ENCODE measurements around the gene SH3PXD2A. TPM values are rescaled to one million over a fixed set of nuclear protein-coding genes. Genes with fewer than 3 reads are reported as not detected.

The SH3PXD2A gene
- total RNA-seq, 2 experiments from 2014 or later = 7.8 to 8.5 TPM

GRCh38 chr10:103800789-103801540, 54.4 kb downstream of the SH3PXD2A start:
- peak; percentile 55 for DNase-seq
- no peaks in the 10 kb centered on the region for H3K36me3 Mint-ChIP-seq (ENCODE audit: low read depth)
- intact Hi-C loops (cut with micrococcal nuclease) = no loop called here
- no peak overlapping the region for H3K27ac Mint-ChIP-seq
- H3K27me3 Mint-ChIP-seq (ENCODE audit: low read depth) = no peaks in the 10 kb centered on the region
- CTCF ChIA-PET = interaction anchor here (1.0 kb wide), 1 partner anchor 28 kb away, joined by 3 read pairs; no protein-coding TSS in a partner anchor
- H3K9me3 Mint-ChIP-seq = no peaks in the 10 kb centered on the region
- no peak overlapping the region for H3K4me3 Mint-ChIP-seq
- H3K4me1 Mint-ChIP-seq (ENCODE audit: low read depth) = peaks cover 20% of the 10 kb centered on the region

DNA sequence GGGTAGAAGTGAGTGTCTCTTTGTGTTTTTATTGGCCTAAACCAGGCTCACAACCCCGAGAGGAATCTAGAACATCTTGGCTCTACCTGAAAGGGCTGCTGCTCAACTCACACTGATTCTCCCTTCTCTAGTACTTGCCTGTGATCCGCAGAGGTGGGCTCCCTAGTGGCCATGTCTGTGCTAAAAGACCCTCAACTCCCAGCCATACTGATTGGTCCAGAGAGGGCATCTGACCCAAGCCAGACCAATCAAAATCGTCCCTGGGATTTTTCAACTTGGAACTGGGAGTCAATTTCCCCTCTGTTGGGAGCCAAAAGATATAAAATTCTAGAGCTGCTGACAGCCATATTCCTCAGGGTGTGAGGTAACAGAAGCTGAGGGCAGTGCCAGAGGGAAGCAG, 55.3 kb downstream of the SH3PXD2A start:
- Mint-ChIP-seq H3K27me3 (ENCODE audit: low read depth) (no peaks in the 10 kb centered on the region), H3K4me1 (ENCODE audit: low read depth) (peaks cover 20% of the 10 kb centered on the region), H3K9me3 (no peaks in the 10 kb centered on the region), H3K4me3 (no peak overlapping the region), H3K36me3 (ENCODE audit: low read depth) (no peaks in the 10 kb centered on the region), H3K27ac (no peak overlapping the region)
- CTCF ChIA-PET = no interaction called here
- DNase-seq = no peak
- intact Hi-C loops (cut with micrococcal nuclease) = no loop called here

DNA sequence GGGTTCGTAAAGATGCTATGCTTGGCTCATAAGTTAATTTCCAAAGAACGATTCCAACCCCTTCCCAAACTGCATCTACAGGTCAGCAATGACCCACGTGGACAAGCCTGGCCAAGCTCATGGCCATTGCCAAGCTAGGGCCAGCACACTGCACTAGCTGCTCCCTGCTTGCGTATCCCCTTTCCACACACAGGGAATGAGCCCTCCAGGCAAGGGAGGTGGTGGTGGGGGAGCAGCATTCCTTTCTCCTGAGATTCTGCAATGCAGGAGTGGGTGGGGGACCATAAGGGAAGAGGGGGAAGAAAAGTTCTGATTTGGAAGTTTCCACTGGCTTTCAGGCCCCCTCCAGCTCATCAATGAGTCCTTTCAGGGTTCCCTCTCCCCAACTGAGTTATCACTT, 56.0 kb downstream of the SH3PXD2A start:
- CTCF ChIA-PET = no interaction called here
- intact Hi-C loops (cut with micrococcal nuclease) = no loop called here

DNA sequence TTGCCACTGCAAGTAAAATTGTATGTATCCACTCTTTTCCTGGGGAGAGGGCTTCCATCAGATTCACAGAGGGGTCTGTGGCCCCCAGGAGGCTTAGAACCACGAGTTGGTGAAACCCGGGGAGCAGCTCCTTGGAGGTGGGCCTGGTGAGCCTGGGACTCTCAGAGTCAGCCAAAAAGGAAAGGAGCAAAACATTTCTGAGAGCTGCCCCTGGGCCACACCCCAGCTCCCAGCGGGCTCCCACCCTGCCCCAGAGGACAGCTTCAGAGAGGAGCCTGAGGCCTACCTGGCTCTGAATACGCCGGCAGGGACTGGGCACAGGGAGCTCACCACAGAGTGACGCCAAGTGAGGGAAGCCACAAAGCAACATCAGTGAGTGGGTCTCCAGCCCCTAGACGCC, 56.9 kb downstream of the SH3PXD2A start:
- H3K9me3 Mint-ChIP-seq = no peaks in the 10 kb centered on the region
- CTCF ChIA-PET = no interaction called here
- no peak overlapping the region for H3K27ac Mint-ChIP-seq
- H3K4me1 Mint-ChIP-seq (ENCODE audit: low read depth) = peaks cover 11% of the 10 kb centered on the region
- H3K36me3 Mint-ChIP-seq (ENCODE audit: low read depth) = no peaks in the 10 kb centered on the region
- intact Hi-C loops (cut with micrococcal nuclease) = no loop called here
- no peaks in the 10 kb centered on the region for H3K27me3 Mint-ChIP-seq (ENCODE audit: low read depth)
- DNase-seq = no peak
- H3K4me3 Mint-ChIP-seq = no peak overlapping the region

More for the DNA sequence above, 56.0 kb downstream of the SH3PXD2A start:
- H3K36me3 Mint-ChIP-seq (ENCODE audit: low read depth) = no peaks in the 10 kb centered on the region
- peaks cover 18% of the 10 kb centered on the region for H3K4me1 Mint-ChIP-seq (ENCODE audit: low read depth)
- H3K27ac Mint-ChIP-seq = no peak overlapping the region
- H3K9me3 Mint-ChIP-seq = no peaks in the 10 kb centered on the region
- no peaks in the 10 kb centered on the region for H3K27me3 Mint-ChIP-seq (ENCODE audit: low read depth)
- no peak overlapping the region for H3K4me3 Mint-ChIP-seq
- no peak for DNase-seq

DNA sequence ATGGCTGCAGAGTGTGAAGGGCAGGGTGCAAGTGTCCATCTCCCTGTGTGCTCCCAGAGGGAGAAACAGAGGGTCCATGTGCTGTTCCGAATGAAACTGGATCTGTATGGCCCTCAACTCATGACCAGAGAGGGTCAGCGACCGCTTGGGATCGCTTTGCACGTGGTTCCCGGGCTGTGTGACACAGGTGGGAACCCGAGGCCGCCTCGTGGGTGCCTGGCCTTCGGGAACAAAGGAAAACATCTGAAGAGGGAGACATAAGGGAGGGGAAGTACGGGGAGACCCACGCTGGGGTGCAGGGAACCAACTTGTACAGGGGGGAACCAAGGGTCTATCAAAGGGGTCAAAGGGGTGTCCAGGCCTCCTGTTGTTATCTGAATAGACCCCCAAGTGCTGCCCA, 57.5 kb downstream of the SH3PXD2A start:
- Mint-ChIP-seq H3K9me3 (no peaks in the 10 kb centered on the region), H3K4me1 (ENCODE audit: low read depth) (peaks cover 11% of the 10 kb centered on the region), H3K27ac (no peak overlapping the region), H3K36me3 (ENCODE audit: low read depth) (no peaks in the 10 kb centered on the region), H3K4me3 (no peak overlapping the region), H3K27me3 (ENCODE audit: low read depth) (no peaks in the 10 kb centered on the region)
- intact Hi-C loops (cut with micrococcal nuclease) = no loop called here
- DNase-seq = no peak
- CTCF ChIA-PET = no interaction called here

- H3K4me3 Mint-ChIP-seq = no peak overlapping the region
- no peaks in the 10 kb centered on the region for H3K36me3 Mint-ChIP-seq (ENCODE audit: low read depth)
- intact Hi-C loops (cut with micrococcal nuclease) = no loop called here
- no peaks in the 10 kb centered on the region for H3K9me3 Mint-ChIP-seq
- H3K27me3 Mint-ChIP-seq (ENCODE audit: low read depth) = no peaks in the 10 kb centered on the region
- CTCF ChIA-PET = interaction anchor here (0.7 to 0.9 kb wide), 2 partner anchors 61 to 85 kb away, joined by 3 to 4 read pairs; no protein-coding TSS in a partner anchor
- peaks cover 7% of the 10 kb centered on the region for H3K4me1 Mint-ChIP-seq (ENCODE audit: low read depth)
- DNase-seq = no peak
- no peak overlapping the region for H3K27ac Mint-ChIP-seq
Measured at GRCh38 chr10:103795634-103796270, 59.6 kb downstream of the SH3PXD2A start.

GRCh38 chr10:103794996-103795395, 60.4 kb downstream of the SH3PXD2A start:
- no peak for DNase-seq
- CTCF ChIA-PET = interaction anchor here (0.7 to 1.3 kb wide), 2 partner anchors 8 to 84 kb away, joined by 4 read pairs; no protein-coding TSS in a partner anchor
- H3K36me3 Mint-ChIP-seq (ENCODE audit: low read depth) = no peaks in the 10 kb centered on the region
- no peaks in the 10 kb centered on the region for H3K4me1 Mint-ChIP-seq (ENCODE audit: low read depth)
- no peak overlapping the region for H3K27ac Mint-ChIP-seq
- intact Hi-C loops (cut with micrococcal nuclease) = no loop called here
- no peaks in the 10 kb centered on the region for H3K27me3 Mint-ChIP-seq (ENCODE audit: low read depth)
- no peak overlapping the region for H3K4me3 Mint-ChIP-seq
- no peaks in the 10 kb centered on the region for H3K9me3 Mint-ChIP-seq

- CTCF ChIA-PET = interaction anchor here (1.2 to 1.3 kb wide), 2 partner anchors 9 to 42 kb away, joined by 3 to 4 read pairs; no protein-coding TSS in a partner anchor
- Mint-ChIP-seq H3K27me3 (ENCODE audit: low read depth) (no peaks in the 10 kb centered on the region), H3K27ac (no peak overlapping the region), H3K36me3 (ENCODE audit: low read depth) (no peaks in the 10 kb centered on the region), H3K4me3 (no peak overlapping the region), H3K9me3 (no peaks in the 10 kb centered on the region), H3K4me1 (ENCODE audit: low read depth) (peaks cover 8% of the 10 kb centered on the region)
- intact Hi-C loops (cut with micrococcal nuclease) = no loop called here
- DNase-seq = no peak
Measured at GRCh38 chr10:103793920-103794883, 61.2 kb downstream of the SH3PXD2A start.

DNA sequence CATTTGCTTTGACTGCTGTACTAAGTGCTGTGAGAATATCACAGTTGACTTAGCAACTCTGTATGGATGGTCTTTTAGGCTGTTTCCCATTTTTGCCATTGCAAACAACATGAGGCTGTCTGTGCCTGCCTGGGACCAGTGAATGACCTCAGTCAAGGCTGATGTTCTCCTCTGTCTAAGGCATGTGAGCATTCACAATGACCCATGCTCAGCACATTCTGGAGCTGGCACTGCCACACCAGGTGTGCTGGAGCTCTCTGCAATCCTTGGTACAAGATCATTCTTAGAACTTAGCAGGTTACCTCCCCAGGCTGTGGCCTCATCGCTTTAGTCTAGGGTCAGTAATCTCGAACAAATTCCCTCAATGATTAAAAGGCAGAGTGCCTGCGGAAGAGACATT, 61.9 kb downstream of the SH3PXD2A start:
- no peaks in the 10 kb centered on the region for H3K9me3 Mint-ChIP-seq
- H3K27me3 Mint-ChIP-seq (ENCODE audit: low read depth) = no peaks in the 10 kb centered on the region
- no peak overlapping the region for H3K4me3 Mint-ChIP-seq
- peaks cover 8% of the 10 kb centered on the region for H3K4me1 Mint-ChIP-seq (ENCODE audit: low read depth)
- no peaks in the 10 kb centered on the region for H3K36me3 Mint-ChIP-seq (ENCODE audit: low read depth)
- CTCF ChIA-PET = interaction anchor here (1.2 kb wide), 1 partner anchor 41 kb away, joined by 3 read pairs; no protein-coding TSS in a partner anchor
- no peak overlapping the region for H3K27ac Mint-ChIP-seq
- DNase-seq = no peak
- intact Hi-C loops (cut with micrococcal nuclease) = no loop called here

DNA sequence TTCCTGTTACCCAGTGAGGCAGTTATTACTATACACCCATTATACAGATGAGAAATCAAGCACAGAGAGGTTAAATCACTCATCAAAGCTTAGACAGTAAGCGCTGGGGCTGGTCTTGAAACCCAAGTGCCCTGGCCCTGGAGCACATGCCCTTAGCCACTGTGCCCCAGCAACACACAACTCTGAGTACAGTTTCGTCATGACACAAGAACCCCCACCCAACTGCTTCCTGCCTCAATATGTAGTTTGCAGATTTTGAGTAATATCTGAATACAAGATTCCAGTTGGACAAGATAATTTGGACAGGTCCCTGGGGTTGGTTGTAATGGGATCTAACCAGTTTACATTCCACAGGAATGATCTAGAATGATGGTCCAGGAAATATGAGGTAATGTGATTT, 62.8 kb downstream of the SH3PXD2A start:
- Mint-ChIP-seq H3K9me3 (no peaks in the 10 kb centered on the region), H3K4me3 (no peak overlapping the region), H3K4me1 (ENCODE audit: low read depth) (peaks cover 8% of the 10 kb centered on the region), H3K27ac (no peak overlapping the region), H3K36me3 (ENCODE audit: low read depth) (no peaks in the 10 kb centered on the region), H3K27me3 (ENCODE audit: low read depth) (no peaks in the 10 kb centered on the region)
- no peak for DNase-seq
- intact Hi-C loops (cut with micrococcal nuclease) = no loop called here
- CTCF ChIA-PET = no interaction called here

GRCh38 chr10:103791858-103792257, 63.5 kb downstream of the SH3PXD2A start:
- Mint-ChIP-seq H3K27ac (no peak overlapping the region), H3K27me3 (ENCODE audit: low read depth) (no peaks in the 10 kb centered on the region), H3K36me3 (ENCODE audit: low read depth) (no peaks in the 10 kb centered on the region), H3K4me1 (ENCODE audit: low read depth) (peaks cover 8% of the 10 kb centered on the region), H3K4me3 (no peak overlapping the region), H3K9me3 (no peaks in the 10 kb centered on the region)
- no peak for DNase-seq
- intact Hi-C loops (cut with micrococcal nuclease) = no loop called here
- CTCF ChIA-PET = no interaction called here

DNA sequence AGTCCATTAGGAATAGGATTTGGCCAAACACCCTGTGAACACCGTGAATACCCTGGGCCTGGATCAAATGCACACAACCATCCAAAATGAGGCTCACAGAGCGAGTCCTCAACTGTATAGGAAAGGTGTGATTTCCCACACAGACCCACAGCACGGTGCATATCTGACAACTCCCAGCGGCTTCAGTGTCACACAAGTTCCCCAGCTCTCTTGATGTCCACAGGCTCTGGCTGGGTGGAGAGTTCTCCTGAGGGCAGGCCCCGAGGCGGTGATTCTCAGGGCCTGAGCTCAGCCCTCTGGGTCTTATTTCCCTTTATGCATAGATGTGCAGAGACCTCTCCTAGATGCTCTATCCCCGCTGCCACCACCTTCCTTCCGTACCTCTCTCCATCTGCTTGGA, 64.1 kb downstream of the SH3PXD2A start:
- intact Hi-C loops (cut with micrococcal nuclease) = no loop called here
- Mint-ChIP-seq H3K4me3 (no peak overlapping the region), H3K9me3 (no peaks in the 10 kb centered on the region), H3K27ac (no peak overlapping the region), H3K4me1 (ENCODE audit: low read depth) (peaks cover 8% of the 10 kb centered on the region), H3K27me3 (ENCODE audit: low read depth) (no peaks in the 10 kb centered on the region), H3K36me3 (ENCODE audit: low read depth) (no peaks in the 10 kb centered on the region)
- CTCF ChIA-PET = no interaction called here
- DNase-seq = no peak

Measured in activated naive CD4-positive, alpha-beta T cell treated with anti-CD3 and anti-CD28 coated beads for 36 hours (primary cell).